Measurements from ENCODE around the gene SLC26A9.

The SLC26A9 gene

DNA sequence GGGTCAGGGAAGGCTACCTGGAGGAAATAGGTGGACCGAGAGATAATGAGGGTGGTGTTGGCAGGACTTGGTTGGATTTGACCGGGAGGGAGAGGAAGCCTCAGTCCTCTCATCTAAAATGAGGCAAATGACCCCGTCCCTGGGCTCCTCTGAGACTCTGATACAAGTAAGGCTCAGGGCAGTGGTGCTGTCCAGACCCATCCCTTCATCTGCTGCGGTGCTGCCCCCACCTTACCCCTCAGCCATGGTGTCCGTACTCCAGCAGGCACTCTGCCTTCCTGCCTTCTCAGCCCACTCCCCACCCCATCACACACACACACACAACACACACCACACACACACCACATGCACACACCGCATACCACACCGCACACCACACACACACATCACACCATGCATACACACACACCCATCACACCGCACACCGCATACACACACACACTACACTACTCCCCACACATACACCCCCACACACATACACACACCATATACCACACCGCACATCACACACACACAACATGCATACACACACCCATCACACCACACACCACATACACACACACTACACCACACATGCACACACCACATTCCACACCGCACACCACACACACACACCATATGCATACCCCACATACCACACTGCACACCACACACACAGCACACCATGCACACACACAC is 29.4 kb upstream of the SLC26A9 start:
- Histone ChIP-seq H3K9me3 (ENCODE audit: control insufficient read depth, insufficient read depth, low read depth, low read length) (no peaks in the 10 kb centered on the region), H3K4me1 (ENCODE audit: control insufficient read depth, insufficient read depth, low read length) (no peaks in the 10 kb centered on the region), H3K27ac (ENCODE audit: extremely low read depth, low read depth, low read length) (no peak overlapping the region), H3K4me3 (ENCODE audit: low read depth, low read length) (no peak overlapping the region), H3K36me3 (ENCODE audit: control insufficient read depth in 2 of 2, insufficient read depth in 1 of 2, low read length in 2 of 2) (no peaks in the 10 kb centered on the region)
- ChIA-PET POLR2A (no interaction called here), CTCF (interaction anchor here (0.7 to 4.5 kb wide), 4 partner anchors 11 to 261 kb away, joined by 3 to 39 read pairs (median 7); no protein-coding TSS in a partner anchor)
- TF ChIP-seq PRDM1 (tag by site-specific recombination; IDR thresholded peaks at IDR 0.05) (no peak), ZNF560 (tag by site-specific recombination; IDR thresholded peaks at IDR 0.05; ENCODE audit: borderline replicate concordance) (no peak), OSR2 (tag by site-specific recombination; IDR thresholded peaks at IDR 0.05) (no peak), ZNF169 (tag by site-specific recombination; IDR thresholded peaks at IDR 0.05) (no peak), BCL6B (tag by site-specific recombination; IDR thresholded peaks at IDR 0.05) (no peak), ZBTB48 (tag by site-specific recombination; IDR thresholded peaks at IDR 0.05) (0 out of 2 replicates have a peak, but pooled peaks have one; percentile 23), ZSCAN23 (tag by site-specific recombination; IDR thresholded peaks at IDR 0.05) (no peak; the same call in 1 of the 2 replicates), ZNF274 (IDR thresholded peaks at IDR 0.05; ENCODE audit: low read length) (no peak), ZNF274 (tag by site-specific recombination; IDR thresholded peaks at IDR 0.05; ENCODE audit: borderline replicate concordance) (no peak), ZNF350 (tag by site-specific recombination; IDR thresholded peaks at IDR 0.05) (no peak), ZNF76 (tag by site-specific recombination; IDR thresholded peaks at IDR 0.05; ENCODE audit: borderline replicate concordance, low read depth) (no peak), ZNF19 (tag by site-specific recombination; IDR thresholded peaks at IDR 0.05; ENCODE audit: low read depth) (no peak), SCRT1 (tag by site-specific recombination; IDR thresholded peaks at IDR 0.05; ENCODE audit: borderline replicate concordance) (no peak), ZNF530 (tag by site-specific recombination; IDR thresholded peaks at IDR 0.05; ENCODE audit: low read depth) (no peak), ZNF335 (tag by site-specific recombination; conservative IDR thresholded peaks at IDR 0.05) (no peak), ZNF202 (tag by site-specific recombination; IDR thresholded peaks at IDR 0.05; ENCODE audit: borderline replicate concordance) (no peak), ZNF600 (tag by site-specific recombination; IDR thresholded peaks at IDR 0.05) (peak; percentile 95), ZNF341 (tag by site-specific recombination; IDR thresholded peaks at IDR 0.05; ENCODE audit: low read depth) (no peak), ZFP41 (tag by site-specific recombination; IDR thresholded peaks at IDR 0.05; ENCODE audit: borderline replicate concordance) (no peak), ZNF146 (tag by site-specific recombination; IDR thresholded peaks at IDR 0.05) (no peak), ZBTB1 (tag by site-specific recombination; IDR thresholded peaks at IDR 0.05) (no peak), ZNF785 (tag by site-specific recombination; IDR thresholded peaks at IDR 0.05) (no peak), SCRT2 (tag by site-specific recombination; IDR thresholded peaks at IDR 0.05) (no peak), ZNF830 (tag by site-specific recombination; IDR thresholded peaks at IDR 0.05; ENCODE audit: low read depth) (no peak), MEIS1 (CRISPR knock-in tag; IDR thresholded peaks at IDR 0.05; ENCODE audit: borderline replicate concordance) (no peak), TCF7L2 (IDR thresholded peaks at IDR 0.05; ENCODE audit: borderline replicate concordance, low read depth, low read length) (no peak), ZNF514 (tag by site-specific recombination; IDR thresholded peaks at IDR 0.05) (no peak), ZNF311 (tag by site-specific recombination; IDR thresholded peaks at IDR 0.05; ENCODE audit: borderline replicate concordance) (peak; percentile 78; the same call in 1 of the 2 replicates), SP2 (tag by site-specific recombination; IDR thresholded peaks at IDR 0.05) (no peak), ZSCAN30 (tag by site-specific recombination; IDR thresholded peaks at IDR 0.05) (no peak)
- TF ChIP-seq, protein P1, sequence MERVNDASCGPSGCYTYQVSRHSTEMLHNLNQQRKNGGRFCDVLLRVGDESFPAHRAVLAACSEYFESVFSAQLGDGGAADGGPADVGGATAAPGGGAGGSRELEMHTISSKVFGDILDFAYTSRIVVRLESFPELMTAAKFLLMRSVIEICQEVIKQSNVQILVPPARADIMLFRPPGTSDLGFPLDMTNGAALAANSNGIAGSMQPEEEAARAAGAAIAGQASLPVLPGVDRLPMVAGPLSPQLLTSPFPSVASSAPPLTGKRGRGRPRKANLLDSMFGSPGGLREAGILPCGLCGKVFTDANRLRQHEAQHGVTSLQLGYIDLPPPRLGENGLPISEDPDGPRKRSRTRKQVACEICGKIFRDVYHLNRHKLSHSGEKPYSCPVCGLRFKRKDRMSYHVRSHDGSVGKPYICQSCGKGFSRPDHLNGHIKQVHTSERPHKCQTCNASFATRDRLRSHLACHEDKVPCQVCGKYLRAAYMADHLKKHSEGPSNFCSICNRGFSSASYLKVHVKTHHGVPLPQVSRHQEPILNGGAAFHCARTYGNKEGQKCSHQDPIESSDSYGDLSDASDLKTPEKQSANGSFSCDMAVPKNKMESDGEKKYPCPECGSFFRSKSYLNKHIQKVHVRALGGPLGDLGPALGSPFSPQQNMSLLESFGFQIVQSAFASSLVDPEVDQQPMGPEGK (tag by site-specific recombination; IDR thresholded peaks at IDR 0.05), result peak; percentile 51
- TF ChIP-seq, protein P2, sequence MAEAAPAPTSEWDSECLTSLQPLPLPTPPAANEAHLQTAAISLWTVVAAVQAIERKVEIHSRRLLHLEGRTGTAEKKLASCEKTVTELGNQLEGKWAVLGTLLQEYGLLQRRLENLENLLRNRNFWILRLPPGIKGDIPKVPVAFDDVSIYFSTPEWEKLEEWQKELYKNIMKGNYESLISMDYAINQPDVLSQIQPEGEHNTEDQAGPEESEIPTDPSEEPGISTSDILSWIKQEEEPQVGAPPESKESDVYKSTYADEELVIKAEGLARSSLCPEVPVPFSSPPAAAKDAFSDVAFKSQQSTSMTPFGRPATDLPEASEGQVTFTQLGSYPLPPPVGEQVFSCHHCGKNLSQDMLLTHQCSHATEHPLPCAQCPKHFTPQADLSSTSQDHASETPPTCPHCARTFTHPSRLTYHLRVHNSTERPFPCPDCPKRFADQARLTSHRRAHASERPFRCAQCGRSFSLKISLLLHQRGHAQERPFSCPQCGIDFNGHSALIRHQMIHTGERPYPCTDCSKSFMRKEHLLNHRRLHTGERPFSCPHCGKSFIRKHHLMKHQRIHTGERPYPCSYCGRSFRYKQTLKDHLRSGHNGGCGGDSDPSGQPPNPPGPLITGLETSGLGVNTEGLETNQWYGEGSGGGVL (tag by site-specific recombination; IDR thresholded peaks at IDR 0.05), result no peak
- TF ChIP-seq, protein P3, sequence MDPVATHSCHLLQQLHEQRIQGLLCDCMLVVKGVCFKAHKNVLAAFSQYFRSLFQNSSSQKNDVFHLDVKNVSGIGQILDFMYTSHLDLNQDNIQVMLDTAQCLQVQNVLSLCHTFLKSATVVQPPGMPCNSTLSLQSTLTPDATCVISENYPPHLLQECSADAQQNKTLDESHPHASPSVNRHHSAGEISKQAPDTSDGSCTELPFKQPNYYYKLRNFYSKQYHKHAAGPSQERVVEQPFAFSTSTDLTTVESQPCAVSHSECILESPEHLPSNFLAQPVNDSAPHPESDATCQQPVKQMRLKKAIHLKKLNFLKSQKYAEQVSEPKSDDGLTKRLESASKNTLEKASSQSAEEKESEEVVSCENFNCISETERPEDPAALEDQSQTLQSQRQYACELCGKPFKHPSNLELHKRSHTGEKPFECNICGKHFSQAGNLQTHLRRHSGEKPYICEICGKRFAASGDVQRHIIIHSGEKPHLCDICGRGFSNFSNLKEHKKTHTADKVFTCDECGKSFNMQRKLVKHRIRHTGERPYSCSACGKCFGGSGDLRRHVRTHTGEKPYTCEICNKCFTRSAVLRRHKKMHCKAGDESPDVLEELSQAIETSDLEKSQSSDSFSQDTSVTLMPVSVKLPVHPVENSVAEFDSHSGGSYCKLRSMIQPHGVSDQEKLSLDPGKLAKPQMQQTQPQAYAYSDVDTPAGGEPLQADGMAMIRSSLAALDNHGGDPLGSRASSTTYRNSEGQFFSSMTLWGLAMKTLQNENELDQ (tag by site-specific recombination; IDR thresholded peaks at IDR 0.05; ENCODE audit: low read depth), result no peak
